Measurements from ENCODE around the gene ZNF143.

GRCh38 chr11:9565822-9566560, 105.2 kb downstream of the ZNF143 start:
- TF ChIP-seq CTCF (IDR thresholded peaks at IDR 0.05 in 4 of 5, conservative IDR thresholded peaks at IDR 0.05 in 1 of 5): no peak
- TF ChIP-seq POLR2A (IDR thresholded peaks at IDR 0.05): peak; percentile 27 to 55

All from gastrocnemius medialis (tissue), 4 donors.